Stimulated activated CD4-positive, alpha-beta T cell treated with anti-CD3 and anti-CD28 coated beads, TNF-alpha, amount 100 ng/mL, for 24 hours (primary cell): ENCODE results near the gene APOH.
"Not testable (repeated sequence)": the region's sequence is repeated elsewhere in the genome, so short reads cannot be mapped to it uniquely, and the experiment has no call there.

Experiments
- DNase-seq, 3 experiments: peaks; one replicate each; pipeline ENCODE4 v3.0.0-alpha.2; 2020; ENCODE audit warnings: low read depth in 3 of 3

The APOH gene

GRCh38 chr17:66228887-66229782, at the start of gene APOH:
TSS of gene APOH (minus strand) at chr17:66229415. CDS start at chr17:66229379, 36 bp downstream.
- DNase-seq, result no peak

GRCh38 chr17:66277191-66277590, 48.0 kb upstream of the APOH start:
- DNase-seq, result no peak

GRCh38 chr17:66276328-66276937, 47.2 kb upstream of the APOH start:
- DNase-seq, result no peak

- no peak for DNase-seq
Measured at GRCh38 chr17:66275651-66276050, 46.4 kb upstream of the APOH start.

GRCh38 chr17:66273586-66273848, 44.3 kb upstream of the APOH start:
- DNase-seq, result no peak

- DNase-seq, result no peak
Measured at GRCh38 chr17:66272811-66273585, 43.8 kb upstream of the APOH start.

- DNase-seq, result no peak
Measured at GRCh38 chr17:66271512-66271911, 42.3 kb upstream of the APOH start.

GRCh38 chr17:66270106-66270505, 40.9 kb upstream of the APOH start:
- DNase-seq, result no peak

GRCh38 chr17:66268247-66268927, 39.2 kb upstream of the APOH start:
- DNase-seq, result no peak

- no peak for DNase-seq
Measured at GRCh38 chr17:66264696-66265095, 35.5 kb upstream of the APOH start.

- DNase-seq, result no peak
Measured at GRCh38 chr17:66262767-66263166, 33.6 kb upstream of the APOH start.

- DNase-seq, result no peak
Measured at GRCh38 chr17:66260688-66261087, 31.5 kb upstream of the APOH start.

GRCh38 chr17:66260275-66260674, 31.1 kb upstream of the APOH start:
- DNase-seq, result no peak

GRCh38 chr17:66255527-66255971, 26.3 kb upstream of the APOH start:
- no peak for DNase-seq

- peak in 1 of 3 experiments; percentile 24 for DNase-seq
Measured at GRCh38 chr17:66255112-66255511, 25.9 kb upstream of the APOH start.

GRCh38 chr17:66253458-66253857, 24.2 kb upstream of the APOH start:
- DNase-seq, result not testable (repeated sequence)

- no peak for DNase-seq
Measured at GRCh38 chr17:66250686-66251085, 21.5 kb upstream of the APOH start.

- no peak for DNase-seq
Measured at GRCh38 chr17:66248285-66248684, 19.1 kb upstream of the APOH start.

GRCh38 chr17:66241839-66242238, 12.6 kb upstream of the APOH start:
- no peak for DNase-seq

GRCh38 chr17:66240630-66241029, 11.4 kb upstream of the APOH start:
- no peak for DNase-seq

GRCh38 chr17:66240013-66240412, 10.8 kb upstream of the APOH start:
- DNase-seq, result no peak

GRCh38 chr17:66235377-66235994, 6.3 kb upstream of the APOH start:
- no peak for DNase-seq
